HepG2 (cell line): Measurements from ENCODE around the gene HYCC2. TPM values are rescaled to one million over a fixed set of nuclear protein-coding genes. Genes with fewer than 3 reads are reported as not detected.

Experiments used
- KLF6 ChIP-seq: IDR thresholded peaks from 2 replicates; pipeline ENCODE4 v1.8.0; 2016; ENCODE audit warnings: missing biosample characterization, missing genetic modification reagents
- KMT2A ChIP-seq: sonication (generic); formaldehyde crosslinking; IDR thresholded peaks from 2 replicates; pipeline ENCODE4 v1.4.0; 2020; ENCODE audit warnings: missing genetic modification reagents
- MIER3 ChIP-seq: IDR thresholded peaks from 2 replicates; pipeline ENCODE4 v1.6.1; 2016; ENCODE audit warnings: missing compliant biosample characterization, borderline replicate concordance
- NAIF1 ChIP-seq: sonication (generic); formaldehyde crosslinking; IDR thresholded peaks from 2 replicates; pipeline ENCODE4 v1.5.0; 2020; ENCODE audit warnings: mild to moderate bottlenecking, missing genetic modification reagents, borderline replicate concordance
- RELA ChIP-seq: sonication (generic); formaldehyde crosslinking; IDR thresholded peaks from 2 replicates; pipeline ENCODE4 v1.4.0; 2020; ENCODE audit warnings: missing genetic modification reagents
- ZBTB26 ChIP-seq: IDR thresholded peaks from 2 replicates; pipeline ENCODE4 v1.6.1; 2016; ENCODE audit warnings: missing compliant biosample characterization, missing genetic modification reagents, borderline replicate concordance
- ZNF205 ChIP-seq: IDR thresholded peaks from 2 replicates; pipeline ENCODE4 v1.6.1; 2018; ENCODE audit warnings: missing biosample characterization, missing genetic modification reagents
- ZNF253 ChIP-seq: sonication (generic); formaldehyde crosslinking; IDR thresholded peaks from 2 replicates; pipeline ENCODE4 v1.8.0; 2022; ENCODE audit warnings: mild to moderate bottlenecking, missing genetic modification reagents, borderline replicate concordance
- ZNF354B ChIP-seq: sonication (generic); formaldehyde crosslinking; IDR thresholded peaks from 2 replicates; pipeline ENCODE4 v1.8.0; 2022; ENCODE audit warnings: mild to moderate bottlenecking, missing genetic modification reagents
- polyA plus RNA-seq, 8 experiments: library from polyadenylated mRNA; depleted of rRNA in 3 of 8; stranded (reverse) in 7 of 8; unstranded in 1 of 8; fragments of >200 nt; fragmentation: Illumina TruSeq in 4 of 8; extraction: Trizol in 4 of 8; gene quantifications; 2 replicates each; pipeline versions ENCODE4 v1.2.1 to v1.2.3, GENCODE V29; 2011 to 2016; ENCODE audit warnings: low read depth in 4 of 8, missing spikeins in 1 of 8, mixed read lengths in 1 of 8; ENCODE audit not compliant: insufficient read depth in 1 of 8
- total RNA-seq, 5 experiments: library from RNA; depleted of rRNA; stranded (reverse); fragments of >200 nt; fragmentation: Illumina TruSeq; extraction: Trizol; gene quantifications; 2 replicates each; pipeline ENCODE4 v1.2.3, GENCODE V29; 2016; ENCODE audit warnings: low read depth in 1 of 5
- TF ChIP-seq, protein P1 (sequence below): sonication (generic); formaldehyde crosslinking; IDR thresholded peaks from 2 replicates; pipeline ENCODE4 v1.9.0; 2021; ENCODE audit warnings: mild to moderate bottlenecking, missing genetic modification reagents
- TF ChIP-seq, protein P2 (sequence below): sonication (generic); formaldehyde crosslinking; IDR thresholded peaks from 2 replicates; pipeline ENCODE4 v1.5.0; 2020; ENCODE audit warnings: missing genetic modification reagents

Gene HYCC2
- total and polyA plus RNA-seq, 2 of the 13 experiments (the other 11 are each of a cell fraction or from before 2014, with no cell fraction given): 4.7 to 13.9 TPM

- TF ChIP-seq, protein P1, sequence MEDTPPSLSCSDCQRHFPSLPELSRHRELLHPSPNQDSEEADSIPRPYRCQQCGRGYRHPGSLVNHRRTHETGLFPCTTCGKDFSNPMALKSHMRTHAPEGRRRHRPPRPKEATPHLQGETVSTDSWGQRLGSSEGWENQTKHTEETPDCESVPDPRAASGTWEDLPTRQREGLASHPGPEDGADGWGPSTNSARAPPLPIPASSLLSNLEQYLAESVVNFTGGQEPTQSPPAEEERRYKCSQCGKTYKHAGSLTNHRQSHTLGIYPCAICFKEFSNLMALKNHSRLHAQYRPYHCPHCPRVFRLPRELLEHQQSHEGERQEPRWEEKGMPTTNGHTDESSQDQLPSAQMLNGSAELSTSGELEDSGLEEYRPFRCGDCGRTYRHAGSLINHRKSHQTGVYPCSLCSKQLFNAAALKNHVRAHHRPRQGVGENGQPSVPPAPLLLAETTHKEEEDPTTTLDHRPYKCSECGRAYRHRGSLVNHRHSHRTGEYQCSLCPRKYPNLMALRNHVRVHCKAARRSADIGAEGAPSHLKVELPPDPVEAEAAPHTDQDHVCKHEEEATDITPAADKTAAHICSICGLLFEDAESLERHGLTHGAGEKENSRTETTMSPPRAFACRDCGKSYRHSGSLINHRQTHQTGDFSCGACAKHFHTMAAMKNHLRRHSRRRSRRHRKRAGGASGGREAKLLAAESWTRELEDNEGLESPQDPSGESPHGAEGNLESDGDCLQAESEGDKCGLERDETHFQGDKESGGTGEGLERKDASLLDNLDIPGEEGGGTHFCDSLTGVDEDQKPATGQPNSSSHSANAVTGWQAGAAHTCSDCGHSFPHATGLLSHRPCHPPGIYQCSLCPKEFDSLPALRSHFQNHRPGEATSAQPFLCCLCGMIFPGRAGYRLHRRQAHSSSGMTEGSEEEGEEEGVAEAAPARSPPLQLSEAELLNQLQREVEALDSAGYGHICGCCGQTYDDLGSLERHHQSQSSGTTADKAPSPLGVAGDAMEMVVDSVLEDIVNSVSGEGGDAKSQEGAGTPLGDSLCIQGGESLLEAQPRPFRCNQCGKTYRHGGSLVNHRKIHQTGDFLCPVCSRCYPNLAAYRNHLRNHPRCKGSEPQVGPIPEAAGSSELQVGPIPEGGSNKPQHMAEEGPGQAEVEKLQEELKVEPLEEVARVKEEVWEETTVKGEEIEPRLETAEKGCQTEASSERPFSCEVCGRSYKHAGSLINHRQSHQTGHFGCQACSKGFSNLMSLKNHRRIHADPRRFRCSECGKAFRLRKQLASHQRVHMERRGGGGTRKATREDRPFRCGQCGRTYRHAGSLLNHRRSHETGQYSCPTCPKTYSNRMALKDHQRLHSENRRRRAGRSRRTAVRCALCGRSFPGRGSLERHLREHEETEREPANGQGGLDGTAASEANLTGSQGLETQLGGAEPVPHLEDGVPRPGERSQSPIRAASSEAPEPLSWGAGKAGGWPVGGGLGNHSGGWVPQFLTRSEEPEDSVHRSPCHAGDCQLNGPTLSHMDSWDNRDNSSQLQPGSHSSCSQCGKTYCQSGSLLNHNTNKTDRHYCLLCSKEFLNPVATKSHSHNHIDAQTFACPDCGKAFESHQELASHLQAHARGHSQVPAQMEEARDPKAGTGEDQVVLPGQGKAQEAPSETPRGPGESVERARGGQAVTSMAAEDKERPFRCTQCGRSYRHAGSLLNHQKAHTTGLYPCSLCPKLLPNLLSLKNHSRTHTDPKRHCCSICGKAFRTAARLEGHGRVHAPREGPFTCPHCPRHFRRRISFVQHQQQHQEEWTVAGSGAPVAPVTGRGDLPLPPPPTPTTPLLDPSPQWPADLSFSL (CRISPR knock-in tag): no peak
- TF ChIP-seq ZNF205 (CRISPR knock-in tag) (peak; percentile 26; the same call in 1 of the 2 replicates), KLF6 (CRISPR knock-in tag) (no peak; the same call in 1 of the 2 replicates), KMT2A (peak; percentile 78), NAIF1 (CRISPR knock-in tag) (0 out of 2 replicates have a peak, but pooled peaks have one; percentile 9), MIER3 (CRISPR knock-in tag) (peak; percentile 70), ZBTB26 (CRISPR knock-in tag) (peak; percentile 18; the same call in 1 of the 2 replicates), RELA (CRISPR knock-in tag) (no peak; the same call in 1 of the 2 replicates), ZNF253 (CRISPR knock-in tag) (peak; percentile 86; the same call in 1 of the 2 replicates), ZNF354B (CRISPR knock-in tag) (no peak)
- TF ChIP-seq, protein P2, sequence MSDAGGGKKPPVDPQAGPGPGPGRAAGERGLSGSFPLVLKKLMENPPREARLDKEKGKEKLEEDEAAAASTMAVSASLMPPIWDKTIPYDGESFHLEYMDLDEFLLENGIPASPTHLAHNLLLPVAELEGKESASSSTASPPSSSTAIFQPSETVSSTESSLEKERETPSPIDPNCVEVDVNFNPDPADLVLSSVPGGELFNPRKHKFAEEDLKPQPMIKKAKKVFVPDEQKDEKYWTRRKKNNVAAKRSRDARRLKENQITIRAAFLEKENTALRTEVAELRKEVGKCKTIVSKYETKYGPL (CRISPR knock-in tag): peak; percentile 48; the same call in 1 of the 2 replicates
Observed at GRCh38 chr2:201116115-201116958, 44.9 kb upstream of the HYCC2 start, which contains the start of gene CFLAR (continued).
